CD4-positive, alpha-beta T cell treated with Interleukin-15 for 4 hours (primary cell): Measurements from ENCODE around the gene RNF6.
"Not testable (repeated sequence)": the region's sequence is repeated elsewhere in the genome, so short reads cannot be mapped to it uniquely, and the experiment has no call there.

Source experiments
- DNase-seq: peaks from one replicate; pipeline ENCODE4 v3.0.0-alpha.2; 2020; ENCODE audit warnings: low spot score

The RNF6 gene

DNA sequence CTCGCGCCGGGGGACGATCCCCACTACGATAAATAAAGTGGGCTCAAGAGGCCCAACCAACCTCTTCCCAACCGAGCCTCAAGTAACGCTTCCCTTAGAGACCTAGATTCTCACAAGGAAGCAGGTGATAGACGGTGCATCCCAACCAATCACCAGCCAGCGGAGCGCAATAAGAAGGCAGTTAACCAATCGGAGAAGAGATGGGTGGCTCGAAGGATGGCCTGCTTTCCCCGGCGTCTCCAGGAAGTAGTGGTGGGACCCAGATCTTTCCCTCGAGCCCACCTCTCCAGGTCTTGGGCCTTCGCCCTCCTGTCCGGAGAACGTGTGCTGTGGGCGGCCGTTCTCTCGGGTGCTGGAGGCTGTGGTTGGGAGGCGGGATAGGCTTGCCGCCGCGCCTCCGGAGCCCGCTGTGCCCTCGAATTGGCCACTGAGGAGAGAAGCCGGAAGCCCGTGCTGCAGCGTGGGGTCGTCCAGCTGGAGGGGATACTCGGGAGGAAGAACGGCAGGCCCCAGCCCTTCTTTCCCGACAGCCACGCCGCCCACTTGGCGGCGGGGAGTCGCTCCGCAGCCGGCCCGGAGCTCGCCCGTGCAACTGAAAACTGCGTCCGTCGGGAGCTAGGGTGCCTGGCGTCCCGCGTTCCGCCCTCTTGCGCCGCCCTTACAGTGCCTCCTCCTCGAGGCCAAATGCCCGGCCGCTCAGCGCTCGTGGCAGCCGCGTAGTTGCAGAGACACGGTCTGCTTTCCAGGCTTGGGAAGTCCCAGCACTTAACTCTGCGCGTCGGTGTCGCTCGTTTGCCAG, at the start of gene RNF6:
Gene RNF6, minus strand, starts transcription at position 594 of the 799 bp plus-strand sequence. CDS start 2,665 bp downstream, outside the sequence.
- DNase-seq: peak; percentile 93

DNA sequence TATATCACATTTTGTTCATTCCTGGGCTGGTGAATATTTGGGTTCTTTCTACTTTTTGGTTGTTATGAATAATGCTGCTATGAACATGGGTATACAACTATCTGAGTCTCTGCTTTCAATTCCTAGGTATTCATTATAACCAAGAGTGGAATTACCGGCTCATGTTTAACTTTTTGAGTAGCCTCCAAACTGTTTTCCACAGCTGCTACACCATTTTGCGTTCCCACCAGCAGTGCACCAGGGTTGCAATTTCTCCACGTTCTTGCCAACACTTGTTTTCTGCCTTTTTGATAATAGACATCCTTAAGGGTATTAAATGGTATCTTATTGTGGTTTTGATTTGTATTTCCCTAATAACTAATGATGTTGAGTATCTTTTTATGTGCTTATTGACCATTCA, 48.6 kb upstream of the RNF6 start:
- DNase-seq: no peak

DNA sequence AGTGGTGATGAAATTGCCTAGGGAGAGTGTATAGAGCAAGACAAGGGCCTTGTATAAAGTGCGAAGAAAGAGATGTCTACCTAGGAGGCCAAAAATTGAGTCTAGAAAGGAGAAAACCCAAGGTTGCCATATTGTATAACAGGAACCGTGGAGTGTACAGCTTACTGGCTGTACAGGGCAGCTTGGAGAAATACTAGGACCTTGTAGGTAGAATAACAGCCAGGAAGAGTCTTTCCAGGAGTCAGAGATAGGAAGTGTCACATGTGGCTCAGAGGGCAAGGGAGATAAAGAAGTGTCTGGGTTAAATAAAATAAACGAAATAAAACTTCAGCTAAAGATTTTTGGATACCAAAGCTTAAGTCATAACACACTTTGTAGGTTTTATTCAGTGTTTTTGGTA, 44.2 kb upstream of the RNF6 start:
- DNase-seq: no peak

DNA sequence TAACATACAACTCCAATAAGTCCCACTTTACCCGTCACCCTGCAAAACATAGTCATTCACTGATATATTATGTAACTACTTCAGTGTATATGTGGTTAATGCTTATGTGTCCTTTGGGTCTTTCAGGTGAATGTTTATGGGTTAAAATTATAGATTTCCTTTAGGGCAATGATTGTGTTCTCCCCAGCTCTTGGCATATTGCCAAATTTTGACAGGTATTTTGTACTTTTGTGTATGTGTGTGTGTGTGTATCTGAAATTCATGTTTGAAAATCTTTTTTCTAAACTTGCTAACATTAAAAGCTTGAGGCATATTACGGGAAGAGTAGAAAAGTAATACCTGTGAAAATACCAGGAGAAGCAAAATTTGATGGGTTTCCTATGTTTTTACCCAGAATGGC, 40.0 kb upstream of the RNF6 start:
- no peak for DNase-seq

DNA sequence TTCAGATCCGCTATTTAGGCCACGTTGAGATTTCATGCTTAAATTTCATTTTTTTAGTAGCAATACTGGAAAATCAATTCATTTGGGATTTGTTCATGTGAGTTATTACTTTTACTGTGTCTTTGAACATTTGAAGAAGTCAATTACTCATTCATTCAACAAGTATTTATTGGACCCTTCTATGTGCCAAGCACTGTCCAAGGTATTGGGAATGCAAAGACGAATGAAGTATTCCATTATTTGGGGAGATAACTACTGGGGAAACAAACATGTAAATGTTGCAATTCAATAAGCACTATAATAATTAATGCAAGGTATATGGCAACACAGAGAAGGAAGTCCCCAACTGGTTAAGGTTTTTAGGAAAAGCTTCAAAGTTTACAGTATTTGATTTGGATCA, 37.5 kb upstream of the RNF6 start:
- DNase-seq: no peak

DNA sequence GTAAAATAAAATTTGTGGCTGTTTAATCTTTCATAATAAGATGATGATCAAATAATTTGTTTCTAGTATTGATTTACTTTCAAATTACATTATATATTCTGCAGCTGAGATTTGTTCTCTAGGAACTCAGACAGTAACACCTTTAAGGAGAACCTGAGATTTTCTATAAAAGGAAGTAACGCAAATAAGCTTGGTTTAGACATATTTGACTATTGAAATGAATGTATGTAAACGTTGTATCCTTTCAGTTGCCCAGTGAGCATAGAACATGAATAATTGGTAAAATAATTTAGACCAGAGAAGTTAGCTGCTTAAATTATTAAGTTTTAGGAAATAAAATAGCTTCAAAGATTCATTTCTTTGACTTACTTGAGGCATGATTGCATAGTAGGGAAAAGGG, 34.9 kb upstream of the RNF6 start:
- DNase-seq: no peak

DNA sequence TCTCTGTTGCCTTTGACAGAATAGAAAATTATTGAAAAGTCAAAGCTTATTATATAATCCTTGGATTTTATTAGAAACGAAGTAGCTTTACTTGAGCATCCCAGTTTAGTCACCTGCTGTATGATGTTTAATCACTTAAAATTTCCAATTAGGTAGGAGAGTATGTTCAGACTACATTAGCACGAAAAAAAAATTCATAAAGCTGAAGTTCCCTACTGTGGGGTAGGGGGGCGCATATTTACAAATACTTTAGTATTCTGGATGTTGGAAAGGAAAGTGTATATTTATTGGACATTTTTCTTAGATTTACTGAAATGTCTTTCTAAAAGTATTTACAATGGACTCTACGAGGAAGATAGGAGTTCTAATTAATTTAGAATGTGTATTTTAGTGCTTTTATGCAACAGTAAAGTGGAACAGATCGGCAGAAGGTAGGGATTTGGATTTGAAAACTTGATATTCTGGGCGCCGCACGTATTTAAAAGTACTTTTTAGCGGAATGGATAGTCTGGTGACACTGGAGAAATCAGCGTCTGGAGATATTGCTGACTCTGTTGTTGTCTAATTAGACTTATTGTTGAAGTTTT, 33.7 kb upstream of the RNF6 start:
- no peak for DNase-seq

DNA sequence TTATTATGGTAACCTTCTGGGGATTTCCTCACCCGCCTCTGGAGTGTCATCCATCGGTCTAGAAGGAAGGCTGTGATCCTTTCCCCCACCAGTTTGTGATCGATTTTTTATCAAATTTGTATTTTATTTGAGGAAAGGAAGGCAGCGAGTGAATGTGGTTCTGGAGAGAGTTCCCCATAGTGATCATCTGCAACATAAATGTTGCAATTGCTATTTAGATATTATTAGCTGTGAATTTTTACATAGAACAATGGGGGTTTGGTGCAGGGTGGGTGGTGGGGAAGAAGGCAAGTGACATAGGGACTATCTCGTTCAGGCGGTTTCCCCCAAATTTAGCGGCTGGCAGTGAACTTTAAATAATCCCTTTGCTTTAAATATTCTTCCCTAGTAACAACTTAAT, 33.0 kb upstream of the RNF6 start:
- DNase-seq: no peak

DNA sequence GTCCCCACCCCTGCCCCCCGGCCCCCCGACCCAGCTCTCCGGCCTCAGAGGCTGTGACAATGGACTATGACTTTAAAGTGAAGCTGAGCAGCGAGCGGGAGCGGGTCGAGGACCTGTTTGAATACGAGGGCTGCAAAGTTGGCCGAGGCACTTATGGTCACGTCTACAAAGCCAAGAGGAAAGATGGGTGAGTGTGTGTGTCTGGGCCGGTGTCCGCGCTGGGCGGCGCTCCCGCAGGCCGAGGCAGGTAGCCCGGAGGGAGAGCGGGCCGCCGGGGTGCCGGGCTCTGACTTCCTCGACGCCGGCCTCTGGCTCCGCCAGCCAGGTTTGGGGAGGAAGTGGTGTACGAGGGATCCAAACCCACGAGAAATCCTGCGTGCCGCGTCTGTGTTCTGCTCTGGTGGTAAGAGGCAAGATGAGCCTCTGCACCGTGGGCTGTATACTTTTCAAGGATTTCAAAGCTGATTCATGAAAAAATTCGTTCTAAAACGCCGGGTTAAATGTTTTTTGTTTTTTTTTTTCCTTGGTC, 32.5 kb upstream of the RNF6 start:
- DNase-seq: peak; percentile 54

DNA sequence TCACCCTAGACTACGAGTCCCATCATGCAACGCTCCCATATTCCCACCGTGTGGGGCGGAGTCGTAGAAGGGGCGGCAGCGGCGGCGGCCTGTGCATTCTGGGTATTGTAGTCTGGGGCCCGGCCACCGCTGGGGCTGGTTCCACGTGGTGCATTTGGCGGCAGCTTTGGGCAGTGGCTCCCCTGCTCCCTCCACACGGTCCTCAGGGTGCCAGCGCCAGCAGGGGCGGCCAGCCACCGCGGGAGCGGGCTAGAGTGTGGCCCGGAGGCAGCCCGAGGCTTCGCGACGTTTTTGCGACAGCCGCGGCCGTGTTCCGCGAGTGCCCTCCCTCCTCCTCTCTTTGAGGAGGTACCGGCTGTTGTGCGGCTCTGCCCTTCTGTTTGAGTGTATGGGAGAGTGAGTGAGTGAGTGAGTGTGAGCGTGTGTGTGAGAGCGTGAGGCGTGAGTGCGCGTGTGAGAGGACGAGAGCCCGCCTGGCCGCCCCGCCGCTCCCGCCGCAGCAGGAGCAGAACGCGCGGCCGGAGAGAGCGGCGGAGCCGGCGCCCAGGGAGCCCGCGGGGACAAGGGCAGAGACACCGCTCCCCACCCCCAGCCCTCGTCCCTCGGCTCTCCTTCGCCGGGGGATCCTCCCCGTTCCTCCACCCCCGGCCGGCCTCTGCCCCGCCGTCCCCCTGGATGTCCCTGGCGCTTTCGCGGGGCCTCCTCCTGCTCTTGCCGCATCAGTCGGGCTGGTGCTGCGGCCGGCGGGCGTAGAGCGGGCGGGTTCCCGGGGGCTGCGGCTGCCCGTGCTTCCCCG, 31.9 kb upstream of the RNF6 start, which contains the start of gene CDK8:
Gene CDK8, plus strand, starts transcription at position 343 of the 796 bp plus-strand sequence. CDS start 513 bp downstream, outside the sequence.
- peak; percentile 88 for DNase-seq

DNA sequence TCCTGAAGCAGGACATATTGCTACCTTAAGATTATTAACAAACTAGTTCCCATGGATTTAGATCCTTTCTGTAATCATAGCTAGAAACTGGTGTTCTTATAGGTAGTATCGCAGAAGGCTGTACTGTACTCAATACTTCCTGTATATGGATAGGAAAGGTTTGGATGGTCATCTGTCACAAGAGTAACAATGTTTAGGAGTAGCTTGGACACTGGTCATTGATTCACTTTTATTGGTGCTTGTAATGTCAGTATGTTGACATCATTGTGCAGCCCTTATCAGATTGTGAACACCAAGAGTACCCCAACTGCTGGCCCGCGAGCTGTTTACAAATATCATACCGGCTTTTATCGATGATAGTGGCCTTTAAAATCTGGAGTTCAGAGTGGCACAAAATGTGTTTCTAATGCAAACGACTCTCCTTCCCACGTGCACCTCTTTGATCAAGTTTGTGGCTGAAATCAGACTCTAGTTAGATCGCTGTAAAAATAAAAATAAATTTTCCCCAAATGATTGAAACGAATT, 31.2 kb upstream of the RNF6 start:
- no peak for DNase-seq

DNA sequence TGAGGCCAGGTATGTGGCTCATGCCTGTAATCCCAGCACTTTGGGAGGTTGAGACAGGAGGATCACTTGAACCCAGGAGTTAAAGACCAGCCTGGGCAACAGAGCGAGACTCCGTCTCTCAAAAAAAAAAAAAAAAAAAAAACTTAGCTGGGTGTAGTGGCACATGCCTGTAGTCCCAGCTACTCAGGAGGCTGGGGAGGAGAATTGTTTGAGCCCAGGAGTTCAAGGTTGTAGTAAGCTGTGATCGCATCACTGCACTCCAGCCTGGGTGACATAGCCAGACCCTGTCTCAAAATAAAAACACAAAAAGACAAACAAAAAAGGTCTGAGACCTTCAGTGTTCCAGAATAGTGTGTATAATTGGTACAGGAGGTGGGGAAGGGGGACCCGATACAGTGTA, 29.9 kb upstream of the RNF6 start:
- DNase-seq: not testable (repeated sequence)

DNA sequence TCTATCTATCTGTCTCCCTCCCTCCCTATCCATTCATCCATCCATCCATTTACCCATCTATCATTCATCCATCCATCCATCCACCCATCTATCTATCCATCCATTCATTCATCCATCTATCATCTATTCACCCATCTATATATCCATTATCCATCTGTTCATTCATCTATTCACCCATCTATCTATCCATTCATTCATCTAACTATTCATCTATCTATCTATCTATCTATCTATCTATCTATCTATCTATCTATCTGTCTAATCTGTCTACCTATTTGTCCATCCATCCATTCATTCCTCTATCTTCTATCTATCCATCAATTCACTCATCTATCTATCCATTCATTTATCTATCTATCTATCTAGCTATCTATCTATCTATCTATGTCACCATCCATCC, 27.4 kb upstream of the RNF6 start:
- DNase-seq: no peak

DNA sequence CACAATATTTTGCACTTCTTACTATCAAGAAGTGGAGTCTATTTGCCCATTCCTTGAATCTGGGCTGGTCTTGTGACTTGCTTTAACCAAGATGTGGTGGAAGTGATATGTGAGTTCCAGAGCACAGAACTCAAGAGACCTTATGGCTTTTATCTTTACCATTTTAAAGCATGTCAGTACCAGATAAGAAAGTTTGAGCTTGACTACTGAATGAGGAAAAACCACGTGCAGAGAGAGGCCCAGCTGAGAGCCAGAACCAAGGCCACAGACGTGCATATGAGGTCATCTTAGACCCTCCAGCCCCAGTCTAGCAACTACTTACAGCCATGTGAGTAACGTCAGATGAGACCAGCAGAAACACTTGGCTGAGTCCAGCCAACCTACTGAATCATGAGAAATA, 25.5 kb upstream of the RNF6 start:
- DNase-seq: no peak

DNA sequence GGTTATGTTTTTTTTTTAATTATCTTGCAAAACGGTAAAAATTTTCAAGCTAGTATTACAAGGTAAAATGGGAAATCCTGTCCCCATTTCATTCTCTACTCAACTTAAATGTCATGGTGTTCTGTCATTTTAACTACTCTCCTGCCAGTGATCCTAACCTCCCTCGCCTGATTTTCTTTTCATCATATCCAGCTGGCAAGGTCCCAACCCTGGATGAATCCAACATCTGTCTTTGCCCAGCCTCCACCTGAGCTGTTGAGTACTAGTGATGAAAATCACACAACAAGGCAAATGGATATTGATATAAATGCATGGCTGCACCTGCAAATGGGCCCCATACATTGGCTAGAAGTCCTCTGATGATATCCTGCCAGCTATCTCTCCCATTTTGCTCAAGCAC, 24.9 kb upstream of the RNF6 start:
- no peak for DNase-seq

DNA sequence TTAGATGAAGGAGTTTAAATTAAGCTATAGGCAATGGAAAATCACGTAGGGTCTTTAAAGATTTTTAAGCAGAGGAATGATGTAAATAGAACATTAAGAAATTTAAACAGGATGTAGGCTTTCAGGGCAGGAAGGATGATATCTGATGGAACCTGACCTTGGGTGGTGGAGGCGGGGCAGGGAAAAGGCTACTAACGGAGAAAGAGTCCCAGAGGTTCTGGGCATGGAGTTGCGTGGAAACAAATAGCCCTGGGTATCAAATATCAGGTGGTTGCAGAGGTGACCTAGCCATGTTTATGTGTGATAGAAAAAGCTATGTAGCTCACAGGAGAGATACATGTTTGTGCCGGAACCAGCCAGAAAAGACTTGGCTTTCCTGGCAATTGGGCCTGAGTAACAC, 24.0 kb upstream of the RNF6 start:
- DNase-seq: no peak

DNA sequence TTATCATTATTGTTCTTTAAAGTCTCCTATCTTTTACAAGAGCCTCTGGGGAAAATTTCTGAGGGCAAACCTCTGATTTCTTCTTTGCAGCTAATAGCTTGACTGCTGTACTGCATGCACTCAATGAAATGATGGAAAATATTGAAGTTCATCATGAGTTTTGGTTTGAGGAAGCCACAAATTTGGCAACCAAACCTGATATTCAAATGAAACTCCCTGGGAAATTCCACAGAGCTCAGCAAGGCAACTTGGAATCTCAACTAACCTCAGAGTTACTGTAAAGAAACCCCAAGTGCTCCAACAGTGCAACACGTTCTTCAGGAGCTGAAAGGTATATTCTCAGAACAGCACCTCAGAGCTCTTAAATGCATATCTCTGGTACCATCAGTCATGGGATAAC, 14.2 kb upstream of the RNF6 start:
- DNase-seq: no peak

DNA sequence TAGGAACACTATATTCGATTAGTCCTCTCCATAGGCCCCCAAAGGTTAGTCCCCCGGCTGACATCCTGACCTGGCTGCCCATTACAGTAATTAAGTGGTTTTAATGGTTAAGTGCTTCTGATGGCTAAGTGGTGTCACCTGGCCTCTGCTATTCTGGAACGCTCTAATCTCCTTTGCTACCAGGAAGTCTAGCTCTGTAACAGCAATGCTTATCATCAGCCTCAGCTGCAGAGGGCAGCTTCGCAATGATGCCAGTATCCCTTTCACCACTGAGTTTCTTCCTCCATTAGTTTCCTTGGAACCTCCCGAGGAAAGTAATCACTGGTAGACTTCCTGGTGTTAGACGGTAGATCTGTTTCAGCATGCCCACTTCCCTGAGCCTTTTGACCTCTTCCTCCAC, 8.6 kb upstream of the RNF6 start:
- no peak for DNase-seq

DNA sequence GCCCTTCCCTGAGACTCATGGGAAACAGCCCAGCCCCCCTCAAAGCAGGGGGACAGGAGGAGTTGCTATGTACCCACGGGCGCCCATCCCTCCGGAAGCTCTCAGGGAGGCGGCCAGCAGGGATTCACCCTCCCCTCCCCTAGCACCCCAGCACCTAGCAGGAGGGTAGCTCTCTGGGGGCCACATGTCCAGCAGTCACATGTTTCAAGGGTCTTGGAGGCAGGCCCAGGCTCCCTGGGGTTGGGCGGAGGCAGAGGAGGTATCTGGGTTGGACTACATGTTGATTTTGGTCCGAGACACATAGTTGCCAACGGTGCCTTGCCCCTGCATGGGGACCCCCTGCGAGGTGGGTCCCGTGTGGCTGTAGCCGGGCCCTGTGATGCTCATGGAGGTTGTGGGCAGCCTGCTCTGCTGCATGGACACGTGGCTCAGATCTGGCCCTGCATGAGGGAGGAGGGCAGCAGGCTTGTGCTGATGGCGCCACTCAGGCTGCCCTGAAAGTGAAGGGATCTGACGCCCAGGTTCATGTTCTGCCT, 7.0 kb upstream of the RNF6 start:
- no peak for DNase-seq

DNA sequence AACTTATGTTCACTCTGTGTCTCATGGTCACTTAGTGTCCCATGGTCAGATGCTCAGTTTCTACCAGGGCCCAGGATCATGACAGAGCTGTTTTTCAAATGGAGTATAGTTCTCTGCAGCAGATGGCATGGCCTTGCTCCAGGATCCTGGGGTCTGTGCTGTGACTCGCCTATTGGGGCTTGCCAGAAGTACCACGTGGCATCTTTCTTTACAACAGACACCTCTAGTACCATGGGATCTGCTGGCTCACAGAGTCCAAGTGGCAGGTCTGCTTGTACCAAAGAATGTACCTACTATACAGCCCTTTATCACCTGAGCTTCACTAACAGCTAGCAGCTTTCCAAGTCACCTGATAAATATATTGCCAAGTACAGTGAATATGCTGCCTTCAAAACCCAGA, 6.0 kb upstream of the RNF6 start:
- DNase-seq: no peak

DNA sequence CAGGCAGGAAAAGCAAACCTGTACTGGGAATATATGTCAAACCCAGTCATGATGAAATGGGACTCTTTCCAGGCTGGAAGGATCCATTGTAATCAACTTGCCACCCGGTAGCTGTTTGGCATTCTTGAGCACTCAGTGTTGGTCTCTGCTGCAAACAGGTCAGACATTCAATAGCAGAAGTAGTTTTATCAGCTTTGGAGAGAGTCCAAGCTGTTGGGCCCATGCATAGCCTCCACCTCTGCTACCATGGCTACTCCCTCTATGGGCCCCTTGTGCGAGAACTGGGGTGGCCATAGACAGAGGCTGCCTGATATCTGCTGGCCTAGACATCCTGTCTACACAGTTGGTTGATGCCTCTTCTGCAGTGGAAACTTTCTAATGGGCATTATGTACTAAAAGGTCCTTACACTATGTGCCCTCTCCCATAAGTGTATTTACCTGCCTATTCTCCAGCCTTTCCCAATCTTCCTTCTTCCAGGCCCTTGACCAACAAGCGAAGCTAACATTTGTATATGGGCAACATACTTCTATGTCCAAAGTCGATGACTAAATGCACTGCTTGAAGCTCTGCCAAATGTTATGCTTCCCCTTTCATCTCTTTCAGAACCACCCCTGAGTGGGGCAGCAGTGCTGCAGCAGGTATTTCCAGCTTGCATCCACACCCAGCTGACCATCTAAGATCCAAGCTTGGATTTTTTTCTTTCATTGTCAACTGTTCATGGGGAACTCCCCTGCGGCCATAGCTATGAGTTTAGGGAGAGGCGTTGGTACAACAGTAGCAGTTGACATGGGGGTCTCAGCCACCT, 5.3 kb upstream of the RNF6 start:
- no peak for DNase-seq
